Amniotic stem cell (primary cell): ENCODE measurements around the gene MEGF9.
"Not testable (repeated sequence)": the region's sequence is repeated elsewhere in the genome, so short reads cannot be mapped to it uniquely, and the experiment has no call there.

Experiments
- DNase-seq: peaks from one replicate; lab custom pipeline; 2025; lab: John Stamatoyannopoulos, UW

Gene MEGF9

DNA sequence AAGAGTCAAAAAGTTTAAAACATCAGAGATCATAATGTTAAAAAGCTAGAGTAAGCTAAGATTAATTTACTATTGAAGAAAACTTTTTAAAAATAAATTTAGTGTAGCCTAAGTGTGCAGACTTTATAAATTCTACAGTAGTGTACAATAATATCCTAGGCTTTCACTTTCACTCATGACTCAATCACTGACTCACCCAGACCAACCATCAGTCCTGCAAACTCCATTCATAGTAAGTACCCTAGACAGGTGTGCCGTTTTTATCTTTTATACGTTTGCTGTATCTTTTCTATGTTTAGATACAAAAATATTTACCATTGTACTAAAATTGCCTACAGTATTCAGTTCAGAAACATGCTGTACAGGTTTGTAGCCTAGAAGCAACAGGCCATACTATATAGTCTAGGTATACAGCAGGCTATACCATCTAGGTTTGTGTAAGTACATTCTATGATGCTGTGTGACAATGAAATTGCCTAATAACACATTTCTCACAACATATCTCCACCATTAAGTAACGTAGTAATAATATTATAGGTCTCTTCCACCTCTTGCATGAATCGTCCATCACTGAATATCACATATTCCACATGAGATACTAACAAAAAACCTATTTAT lies 59.2 kb downstream of the MEGF9 start:
- no peak for DNase-seq

DNA sequence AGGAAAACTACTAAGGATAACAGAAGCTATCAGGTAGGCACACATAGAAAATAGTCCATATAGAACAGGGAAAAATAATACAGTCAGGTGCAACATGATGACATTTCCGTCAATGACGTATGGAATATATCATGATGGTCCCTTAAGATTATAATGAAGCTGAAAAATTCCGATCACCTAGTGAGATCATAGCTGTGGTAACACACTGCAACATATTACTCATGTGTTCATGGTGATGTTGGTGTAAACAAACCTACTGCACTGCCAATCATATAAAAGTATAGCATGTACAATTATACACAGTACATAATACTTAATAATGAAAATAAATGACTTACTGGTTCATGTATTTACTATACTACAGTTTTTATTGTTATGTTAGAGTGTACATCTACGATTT lies 60.0 kb downstream of the MEGF9 start:
- DNase-seq, result no peak

DNA sequence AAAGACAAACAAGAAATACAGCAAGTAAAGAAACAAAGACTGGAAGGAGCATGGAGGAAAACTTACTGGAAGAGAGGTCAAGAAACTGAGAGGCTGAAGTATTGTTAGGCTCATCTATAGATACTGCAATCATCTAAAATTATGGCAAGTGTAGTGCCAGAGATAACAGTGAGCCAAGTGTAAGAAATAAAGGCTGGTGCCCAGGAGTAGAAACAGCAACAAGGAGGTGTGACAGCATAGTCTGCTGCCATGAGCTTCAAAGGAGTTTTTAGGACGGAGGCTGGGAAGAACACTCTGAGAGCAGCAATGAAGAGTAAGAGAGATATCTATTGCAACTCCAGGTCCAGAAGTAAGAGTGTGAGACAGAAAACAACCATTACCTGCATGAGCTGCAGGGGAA lies 60.5 kb downstream of the MEGF9 start:
- DNase-seq, result no peak

DNA sequence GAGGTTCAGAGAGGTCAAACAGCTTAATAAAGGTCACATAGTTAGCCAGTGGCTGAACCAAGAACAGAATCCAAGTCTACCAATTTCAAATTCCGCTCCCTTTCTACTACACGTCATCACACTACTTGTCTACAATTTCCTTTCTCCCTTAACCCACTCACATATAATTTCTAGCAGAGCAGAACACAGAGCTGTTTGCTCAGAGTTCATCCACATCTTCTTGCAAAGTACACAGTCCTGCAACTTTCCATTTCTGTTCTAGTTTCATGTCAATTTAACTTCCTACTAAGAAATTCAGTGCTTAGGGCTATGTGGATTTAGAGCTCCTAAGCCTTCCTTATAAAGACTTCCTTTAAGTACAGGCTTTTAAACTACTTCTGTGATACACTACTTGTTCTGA lies 61.3 kb downstream of the MEGF9 start:
- no peak for DNase-seq

DNA sequence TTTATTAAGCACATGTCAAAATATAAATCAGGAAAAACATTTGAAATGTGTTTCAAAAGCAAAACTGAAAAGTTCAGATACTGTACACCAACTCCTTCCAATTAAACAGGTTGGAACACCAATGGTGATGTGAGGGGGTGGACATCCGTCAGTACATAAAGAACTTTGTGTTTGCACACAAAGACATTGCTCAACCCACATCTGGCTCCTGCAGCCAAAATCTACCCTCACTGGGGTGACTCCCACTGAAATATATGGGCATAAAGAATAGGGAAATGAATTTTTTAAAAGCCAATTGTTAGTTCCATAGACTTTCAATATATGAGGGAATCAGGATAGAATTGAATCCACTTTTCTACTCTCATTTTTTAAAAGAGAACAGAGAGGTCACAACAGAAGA lies 63.9 kb downstream of the MEGF9 start:
- no peak for DNase-seq

DNA sequence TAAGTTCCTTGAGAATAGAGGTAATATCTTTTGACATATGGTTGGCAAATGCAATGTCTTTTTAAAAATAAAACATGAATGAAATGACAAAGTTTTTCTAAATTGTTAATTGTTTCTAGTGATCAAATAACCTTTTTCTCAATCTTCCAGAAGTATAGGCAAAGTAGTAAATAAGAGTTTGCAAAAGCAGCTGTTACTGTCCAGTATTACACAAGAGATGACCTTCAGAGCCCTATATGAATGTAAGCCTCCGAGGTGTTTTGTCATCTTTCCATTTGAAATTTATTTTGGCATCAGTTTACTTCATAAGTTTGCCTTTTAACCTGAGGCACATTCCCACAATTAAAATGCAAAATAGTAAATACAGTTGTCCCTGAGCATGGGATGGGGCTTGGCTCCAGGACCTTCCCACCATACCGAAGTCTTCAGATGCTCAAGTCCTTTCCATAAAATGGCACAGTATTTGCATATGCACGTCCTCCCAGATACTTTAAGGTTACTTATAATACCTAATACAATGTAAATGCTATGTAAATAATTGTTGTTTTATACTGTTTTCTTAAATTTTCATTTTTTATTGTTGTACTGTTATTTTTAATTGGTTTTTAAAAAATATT lies 65.6 kb downstream of the MEGF9 start:
- no peak for DNase-seq

DNA sequence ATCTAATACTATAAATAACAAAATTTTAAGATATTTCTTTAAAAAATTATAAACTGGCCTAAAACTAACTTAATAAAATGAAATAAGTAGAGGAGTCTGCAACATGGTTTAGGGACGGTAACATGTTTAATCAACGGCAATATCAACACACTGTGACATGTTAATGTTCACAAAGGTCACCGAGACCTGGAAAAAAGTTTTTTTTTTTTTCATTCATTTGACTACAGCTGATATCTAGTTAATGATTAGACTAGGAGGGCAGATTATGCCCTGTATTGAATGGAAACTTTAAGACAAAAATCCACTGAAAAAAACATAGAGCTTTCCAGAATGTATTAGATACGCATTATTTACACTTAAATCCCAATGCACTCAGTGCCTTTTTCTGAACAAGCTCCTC lies 67.3 kb downstream of the MEGF9 start:
- DNase-seq, result no peak

DNA sequence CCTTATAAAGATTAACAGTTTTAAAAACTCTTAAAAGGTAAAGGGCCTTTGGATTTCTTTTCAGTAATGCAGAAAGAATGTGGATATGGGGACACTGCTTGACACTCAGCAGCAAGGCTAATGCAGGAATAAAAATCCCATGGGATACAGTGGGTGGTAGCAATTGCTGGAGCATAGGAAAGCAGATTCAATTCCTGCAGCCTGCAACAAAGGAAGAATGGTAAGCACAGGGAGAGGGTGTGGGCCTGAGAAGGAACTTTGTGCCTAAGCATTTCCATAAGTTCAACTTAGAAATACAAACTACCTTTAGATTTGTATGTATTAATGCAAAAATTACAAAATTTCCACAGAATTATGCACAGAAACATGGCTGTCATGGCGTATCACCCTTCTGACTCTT lies 68.5 kb downstream of the MEGF9 start:
- no peak for DNase-seq

DNA sequence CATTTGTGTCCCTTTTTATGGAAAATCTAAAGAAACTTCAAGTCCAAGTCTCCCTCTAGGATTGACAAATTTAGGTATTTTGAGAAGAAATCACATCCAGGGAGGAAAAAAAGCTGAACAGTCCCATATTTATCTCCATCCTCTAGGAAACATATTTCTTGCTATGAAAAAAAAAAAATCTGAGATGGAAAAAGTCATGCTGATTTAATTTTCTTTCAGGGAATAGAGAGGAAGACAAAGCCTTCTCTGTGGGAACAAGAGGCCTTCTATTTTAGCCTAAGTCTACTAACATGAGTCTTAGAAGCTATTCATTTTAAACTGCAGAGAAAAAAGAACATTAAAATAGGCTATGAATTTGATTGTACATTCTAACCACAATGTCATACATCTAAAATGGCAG lies 71.2 kb downstream of the MEGF9 start:
- no peak for DNase-seq

DNA sequence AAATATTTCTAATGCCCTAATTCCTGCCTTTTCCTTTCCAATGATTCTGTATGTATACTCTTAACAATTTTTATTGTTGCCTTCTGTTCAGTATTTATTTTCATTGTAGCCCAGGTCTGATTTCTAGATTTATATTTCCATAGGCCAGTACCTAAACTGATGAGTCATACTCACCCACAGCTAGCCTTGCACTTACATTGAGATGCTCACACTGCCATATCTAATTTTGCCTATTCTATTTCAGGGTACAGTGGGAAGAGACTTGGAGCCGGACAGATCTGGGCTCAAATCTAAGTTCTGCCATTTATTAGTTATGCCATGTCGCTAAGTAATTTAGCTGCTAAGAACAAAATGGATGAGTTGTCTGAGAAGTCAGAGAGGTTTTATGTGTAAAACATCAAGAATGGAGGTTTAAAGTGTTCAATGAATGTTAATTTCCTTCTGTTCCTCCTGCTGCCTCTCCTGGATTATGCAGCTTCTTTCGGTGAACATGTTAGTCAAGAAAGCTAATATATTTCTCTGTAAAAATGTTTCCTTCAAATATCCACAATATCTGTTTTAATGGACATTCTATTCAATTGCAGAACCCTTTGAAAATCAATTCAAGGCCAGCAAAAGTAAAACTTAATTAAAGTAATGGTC lies 72.0 kb downstream of the MEGF9 start:
- DNase-seq, result no peak

DNA sequence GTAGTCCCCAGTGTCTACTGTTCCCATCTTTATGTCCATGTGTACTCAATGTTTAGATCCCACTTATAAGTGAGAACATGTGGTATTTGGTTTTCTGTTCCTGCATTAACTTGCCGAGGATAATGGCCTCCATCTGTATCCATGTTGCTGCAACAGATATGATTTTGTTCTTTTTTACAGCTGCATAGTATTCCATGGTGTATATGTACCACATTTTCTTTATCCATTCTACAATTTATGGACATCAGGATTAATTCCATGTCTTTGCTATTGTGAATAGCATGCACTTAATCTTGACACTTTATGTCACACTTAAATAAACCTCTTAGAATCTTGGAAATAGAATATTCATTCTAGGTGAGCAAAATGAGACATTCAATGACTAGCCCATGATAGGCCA lies 73.4 kb downstream of the MEGF9 start:
- not testable (repeated sequence) for DNase-seq

DNA sequence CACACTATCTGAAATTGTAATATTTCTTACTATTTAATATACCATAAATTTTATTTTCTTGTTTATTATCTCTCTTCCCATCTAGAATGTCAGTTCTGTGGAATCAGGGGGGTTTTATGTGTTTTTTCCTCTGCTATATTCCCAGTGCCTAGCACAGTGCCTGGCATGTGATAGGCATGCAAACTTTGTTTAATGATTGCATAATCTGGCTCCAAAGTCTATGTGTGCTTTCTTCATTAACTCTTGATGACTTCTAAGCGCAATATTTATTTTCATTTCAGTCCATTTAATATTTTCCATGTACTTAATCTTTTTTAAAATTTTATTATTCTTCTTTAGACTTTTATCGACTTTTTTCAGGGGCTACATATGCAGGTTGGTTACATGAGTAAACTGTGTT lies 73.9 kb downstream of the MEGF9 start:
- DNase-seq, result no peak

DNA sequence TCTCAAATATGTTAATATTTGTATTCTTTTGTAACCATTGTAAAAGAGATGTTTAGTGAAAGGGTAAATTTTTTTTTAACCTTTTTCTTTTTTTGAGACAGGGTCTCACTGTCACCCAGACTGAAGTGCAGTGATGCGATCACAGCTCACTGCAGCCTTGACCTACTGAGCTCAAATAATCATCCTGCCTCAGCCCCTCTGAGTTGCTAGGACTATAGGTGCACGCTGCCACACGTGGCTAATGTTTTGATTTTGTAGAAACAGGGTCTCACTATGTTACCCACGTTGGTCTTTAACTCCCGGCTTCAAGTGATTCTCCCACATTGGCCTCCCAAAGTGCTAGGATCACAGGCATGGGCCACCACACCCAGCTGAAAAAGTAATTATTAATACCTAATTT lies 76.4 kb downstream of the MEGF9 start:
- no peak for DNase-seq

DNA sequence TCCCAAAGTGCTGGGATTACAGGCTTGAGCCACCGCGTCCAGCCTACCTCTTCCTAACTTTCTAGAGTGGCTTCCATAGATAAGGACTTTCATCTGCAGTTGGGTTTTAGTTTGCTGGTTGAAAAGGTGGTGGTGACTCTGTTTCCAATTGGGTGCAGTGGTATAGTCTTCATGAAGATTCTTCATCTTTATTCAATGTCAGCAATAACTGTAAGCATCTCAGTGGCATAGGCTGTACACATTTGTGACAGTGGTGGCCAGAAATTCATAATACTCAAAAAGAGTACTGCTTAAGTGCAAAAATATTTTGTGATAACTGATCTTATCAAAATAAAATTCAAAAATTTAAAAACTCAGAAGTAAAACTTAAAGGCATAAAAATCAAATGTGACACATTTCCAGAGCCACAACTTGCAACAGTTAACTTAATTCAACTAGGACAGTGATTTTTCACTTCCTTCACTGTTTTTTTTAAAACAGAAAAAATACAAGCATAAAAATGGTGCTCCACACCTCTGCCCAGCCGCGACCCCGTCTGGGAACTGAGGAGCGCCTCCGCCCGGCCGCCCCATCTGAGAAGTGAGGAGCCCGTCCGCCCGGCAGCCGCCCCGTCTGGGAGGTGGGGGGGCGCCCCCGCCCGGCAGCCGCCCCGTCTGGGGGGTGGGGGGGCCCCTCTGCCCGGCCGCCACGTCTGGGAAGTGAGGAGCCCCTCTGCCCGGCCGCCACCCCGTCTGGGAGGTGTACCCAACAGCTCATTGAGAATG lies 77.9 kb downstream of the MEGF9 start:
- no peak for DNase-seq

DNA sequence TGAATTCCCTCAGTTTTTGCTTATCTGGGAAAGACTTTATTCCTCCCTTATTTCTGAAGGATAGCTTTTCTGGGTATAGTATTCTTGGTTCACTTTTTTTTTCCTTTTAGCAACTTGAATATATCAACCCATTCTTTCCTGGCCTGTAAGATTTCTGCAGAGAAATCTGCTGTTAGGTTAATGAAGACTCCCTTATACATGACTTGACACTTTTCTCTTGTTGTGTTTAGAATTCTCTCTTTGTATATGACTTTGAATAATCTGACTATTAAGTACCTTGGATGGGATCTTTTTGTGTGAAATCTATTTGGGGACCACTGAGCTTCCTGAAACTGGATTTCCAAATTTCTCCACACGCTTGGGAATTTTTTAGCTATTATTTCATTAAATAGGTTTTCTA lies 79.3 kb downstream of the MEGF9 start:
- no peak for DNase-seq

DNA sequence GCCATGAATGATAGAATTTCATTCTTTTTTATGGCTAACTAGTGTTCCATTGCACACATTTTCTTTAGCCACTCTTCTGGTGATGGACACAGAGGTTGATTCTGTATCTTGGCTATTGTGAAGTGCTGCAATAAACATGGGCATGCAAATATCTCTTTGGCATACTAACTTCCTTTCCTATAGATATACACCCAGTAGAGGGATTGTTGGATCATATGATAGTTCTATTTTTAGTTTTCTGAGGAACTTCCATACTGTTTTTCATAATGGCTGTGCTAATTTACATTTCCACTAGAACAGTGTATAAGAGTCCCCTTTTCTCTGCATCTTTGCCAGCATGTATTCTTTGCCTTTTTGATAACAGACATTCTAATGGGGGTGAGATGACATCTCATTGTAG lies 83.9 kb downstream of the MEGF9 start:
- no peak for DNase-seq

DNA sequence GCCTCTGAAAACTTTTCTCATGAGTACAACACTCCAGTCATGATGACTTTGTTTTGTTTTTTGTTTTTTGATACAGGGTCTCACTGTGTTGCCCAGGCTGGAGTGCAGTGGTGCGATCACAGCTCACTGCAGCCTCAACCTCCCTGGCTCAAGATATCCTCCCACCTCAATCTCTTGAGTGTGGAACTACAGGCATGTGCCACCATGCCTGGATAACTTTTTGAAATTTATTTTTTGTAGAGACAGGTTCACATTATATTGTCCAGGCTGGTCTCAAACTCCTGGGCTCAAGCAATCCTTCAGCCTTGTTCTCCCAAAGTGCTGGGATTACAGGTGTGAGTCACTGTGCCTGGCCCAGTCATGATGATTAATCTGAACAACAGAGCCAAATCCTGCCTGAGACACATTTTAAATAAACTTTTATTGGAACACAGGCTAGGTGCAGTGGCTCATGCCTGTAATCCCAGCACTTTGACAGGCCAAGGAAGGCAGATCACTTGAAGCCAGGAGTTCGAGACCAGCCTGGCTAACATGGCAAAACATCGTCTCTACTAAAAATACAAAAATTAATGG lies 85.3 kb downstream of the MEGF9 start:
- DNase-seq, result not testable (repeated sequence)

DNA sequence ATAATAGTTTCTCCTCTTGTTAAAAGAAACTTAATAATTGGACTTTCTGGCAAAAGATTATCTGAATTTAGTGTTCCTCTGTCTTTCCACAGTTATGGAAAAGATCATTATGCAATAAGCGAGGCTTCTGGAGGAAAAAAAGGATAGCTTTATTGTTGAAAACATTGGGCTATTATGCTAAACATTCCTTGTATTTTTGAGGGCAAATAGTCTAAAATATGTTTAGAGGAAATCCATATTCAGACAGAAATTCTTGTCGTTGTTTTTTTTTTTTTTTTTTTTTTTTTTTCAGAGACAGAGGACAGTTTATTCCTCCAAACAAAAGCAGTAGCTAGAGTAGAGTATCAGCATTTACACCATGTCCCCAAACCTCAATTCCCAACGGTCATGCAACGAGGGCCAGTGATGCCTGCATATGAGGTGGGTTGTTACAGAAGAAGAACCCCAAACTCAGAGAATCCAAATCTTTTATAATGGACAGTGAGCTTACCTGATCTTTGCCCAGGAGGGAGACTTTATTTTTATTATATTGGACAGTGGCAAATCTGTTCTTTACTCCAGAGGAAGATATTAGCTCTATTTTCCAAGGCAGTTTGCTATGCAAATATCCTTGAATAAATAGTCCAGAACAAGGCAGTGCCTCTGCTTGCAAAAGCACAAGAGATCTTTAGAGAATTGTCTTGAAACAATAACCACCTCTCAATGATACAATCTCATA lies 85.9 kb downstream of the MEGF9 start:
- DNase-seq, result no peak

DNA sequence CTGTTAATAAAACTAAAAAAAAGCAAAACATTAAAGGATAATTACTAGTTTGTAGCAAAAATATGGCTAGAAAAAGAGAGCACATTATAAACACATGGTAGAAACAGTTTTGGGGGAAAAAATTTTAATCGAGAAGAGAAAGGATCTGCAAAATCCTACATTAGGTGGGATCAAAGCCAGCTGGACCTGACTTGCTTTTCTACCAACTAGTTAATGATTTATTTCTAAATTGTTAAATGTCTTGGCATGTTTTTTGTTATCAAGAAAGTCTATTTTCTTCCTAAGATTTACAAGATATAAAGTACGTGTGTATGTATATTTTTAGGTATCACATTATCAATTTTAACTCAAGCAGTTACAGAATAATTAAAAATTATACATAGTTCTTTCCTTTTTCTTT lies 87.2 kb downstream of the MEGF9 start:
- no peak for DNase-seq

DNA sequence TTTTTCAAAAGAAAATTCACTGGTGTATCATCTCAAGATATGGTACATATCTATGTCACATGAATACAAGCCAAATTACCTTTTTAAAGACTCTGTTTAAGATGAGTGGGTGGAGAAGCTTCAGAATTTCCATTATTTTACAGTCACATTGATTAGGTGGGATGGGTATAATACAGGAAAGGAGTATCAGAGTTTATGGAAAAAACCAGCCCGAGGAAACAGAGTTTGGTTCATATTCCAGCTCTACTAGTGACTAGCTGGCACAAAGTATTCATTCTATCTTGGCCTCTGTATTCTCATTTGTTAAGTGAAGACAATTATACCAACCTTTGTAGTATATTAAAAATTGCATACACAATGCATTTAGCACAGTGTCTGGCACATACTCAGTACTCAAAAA lies 87.8 kb downstream of the MEGF9 start:
- DNase-seq, result no peak

DNA sequence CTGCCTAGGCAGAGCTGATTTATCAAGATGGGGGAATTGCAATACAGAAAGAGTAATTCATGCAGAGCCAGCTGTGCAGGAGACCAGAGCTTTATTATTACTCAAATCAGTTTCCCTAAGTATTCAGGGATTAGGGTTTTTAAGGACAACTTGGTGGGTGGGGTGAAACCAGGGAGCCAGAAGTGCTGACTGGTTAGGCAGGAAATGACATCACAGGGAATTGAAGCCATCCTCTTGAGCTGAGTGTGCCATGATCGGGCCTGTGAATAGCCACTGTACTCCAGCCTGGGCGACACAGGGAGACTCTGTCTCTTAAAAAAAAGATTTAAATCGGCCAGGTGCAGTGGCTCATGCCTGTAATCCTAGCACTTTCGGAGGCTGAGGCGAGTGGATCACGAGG lies 89.0 kb downstream of the MEGF9 start:
- DNase-seq, result no peak

DNA sequence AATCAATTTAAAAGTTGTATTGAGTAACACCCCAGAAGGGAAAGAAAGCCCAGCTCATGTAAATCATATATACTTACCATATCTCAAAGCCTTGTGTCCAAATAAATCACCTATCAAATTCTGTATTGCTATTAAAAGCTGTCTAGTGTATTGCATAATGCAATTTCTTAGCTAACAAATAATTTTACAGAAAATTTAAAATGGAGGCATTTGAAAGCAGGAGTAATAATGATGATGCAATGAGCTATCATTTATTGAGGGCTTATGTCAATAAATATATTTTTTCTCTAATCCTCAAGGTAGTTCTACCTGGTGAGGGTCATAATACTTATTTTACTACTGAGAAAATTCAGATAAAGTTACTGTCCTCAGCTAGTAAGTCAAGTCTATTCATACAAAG lies 91.5 kb downstream of the MEGF9 start:
- no peak for DNase-seq
